ENCODE measurements around the gene GDPD5.

Gene GDPD5

DNA sequence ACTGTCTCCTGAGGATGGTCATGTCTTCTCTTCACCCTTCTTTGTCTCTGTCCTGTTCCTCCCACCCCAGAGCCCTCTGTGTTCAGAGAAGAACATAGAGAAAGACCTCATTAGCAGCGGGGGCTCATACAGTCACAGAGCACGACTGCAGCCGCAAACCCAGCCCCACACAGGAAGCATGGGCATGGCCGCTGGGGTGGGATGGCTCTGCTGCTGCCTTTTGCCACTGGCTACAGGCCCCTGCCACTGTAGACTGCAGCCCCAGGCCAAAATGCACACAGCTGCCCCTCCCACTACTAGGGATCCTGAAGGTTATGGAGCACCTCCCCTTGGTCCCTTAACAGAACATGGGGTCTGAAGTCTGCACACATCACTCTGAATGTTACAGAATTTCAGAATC, 57.9 kb downstream of the GDPD5 start:
- ChIA-PET CTCF (interaction anchor here (1.0 to 2.4 kb wide), 2 partner anchors 23 to 64 kb away, joined by 3 to 11 read pairs; no protein-coding TSS in a partner anchor), POLR2A (no interaction called here)
- DNase-seq (ENCODE audit: extremely low spot score) = no peak
- TF ChIP-seq, protein P1, sequence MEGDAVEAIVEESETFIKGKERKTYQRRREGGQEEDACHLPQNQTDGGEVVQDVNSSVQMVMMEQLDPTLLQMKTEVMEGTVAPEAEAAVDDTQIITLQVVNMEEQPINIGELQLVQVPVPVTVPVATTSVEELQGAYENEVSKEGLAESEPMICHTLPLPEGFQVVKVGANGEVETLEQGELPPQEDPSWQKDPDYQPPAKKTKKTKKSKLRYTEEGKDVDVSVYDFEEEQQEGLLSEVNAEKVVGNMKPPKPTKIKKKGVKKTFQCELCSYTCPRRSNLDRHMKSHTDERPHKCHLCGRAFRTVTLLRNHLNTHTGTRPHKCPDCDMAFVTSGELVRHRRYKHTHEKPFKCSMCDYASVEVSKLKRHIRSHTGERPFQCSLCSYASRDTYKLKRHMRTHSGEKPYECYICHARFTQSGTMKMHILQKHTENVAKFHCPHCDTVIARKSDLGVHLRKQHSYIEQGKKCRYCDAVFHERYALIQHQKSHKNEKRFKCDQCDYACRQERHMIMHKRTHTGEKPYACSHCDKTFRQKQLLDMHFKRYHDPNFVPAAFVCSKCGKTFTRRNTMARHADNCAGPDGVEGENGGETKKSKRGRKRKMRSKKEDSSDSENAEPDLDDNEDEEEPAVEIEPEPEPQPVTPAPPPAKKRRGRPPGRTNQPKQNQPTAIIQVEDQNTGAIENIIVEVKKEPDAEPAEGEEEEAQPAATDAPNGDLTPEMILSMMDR (IDR thresholded peaks at IDR 0.05; ENCODE audit: control extremely low read depth, extremely low read depth, low read depth, missing control alignments) = no peak

DNA sequence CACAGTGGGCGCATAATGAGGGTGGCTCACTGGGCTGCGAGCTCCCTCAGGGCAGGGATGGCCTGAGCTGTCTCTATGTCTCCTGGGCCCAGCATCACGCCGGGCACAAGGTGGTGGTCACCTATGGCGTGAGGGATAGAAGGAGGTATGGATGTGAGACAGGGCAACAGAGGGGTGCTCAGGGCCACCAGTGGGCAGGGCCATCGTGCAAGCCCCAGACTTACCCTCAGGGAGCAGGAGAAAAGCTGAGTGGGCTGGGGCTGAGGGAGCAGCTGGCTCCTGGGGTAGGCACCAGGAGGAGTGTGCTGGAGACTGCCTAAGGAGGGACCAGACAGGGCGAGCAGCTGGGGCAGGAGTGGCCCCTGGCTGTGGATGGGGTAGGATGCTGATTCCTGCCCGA, 58.4 kb downstream of the GDPD5 start:
- TF ChIP-seq, protein P1 (IDR thresholded peaks at IDR 0.05; ENCODE audit: control extremely low read depth, extremely low read depth, low read depth, missing control alignments) = no peak
- ChIA-PET POLR2A (no interaction called here), CTCF (interaction anchor here (1.0 to 2.4 kb wide), 2 partner anchors 22 to 65 kb away, joined by 3 to 11 read pairs; no protein-coding TSS in a partner anchor)
- no peak for DNase-seq (ENCODE audit: extremely low spot score)

DNA sequence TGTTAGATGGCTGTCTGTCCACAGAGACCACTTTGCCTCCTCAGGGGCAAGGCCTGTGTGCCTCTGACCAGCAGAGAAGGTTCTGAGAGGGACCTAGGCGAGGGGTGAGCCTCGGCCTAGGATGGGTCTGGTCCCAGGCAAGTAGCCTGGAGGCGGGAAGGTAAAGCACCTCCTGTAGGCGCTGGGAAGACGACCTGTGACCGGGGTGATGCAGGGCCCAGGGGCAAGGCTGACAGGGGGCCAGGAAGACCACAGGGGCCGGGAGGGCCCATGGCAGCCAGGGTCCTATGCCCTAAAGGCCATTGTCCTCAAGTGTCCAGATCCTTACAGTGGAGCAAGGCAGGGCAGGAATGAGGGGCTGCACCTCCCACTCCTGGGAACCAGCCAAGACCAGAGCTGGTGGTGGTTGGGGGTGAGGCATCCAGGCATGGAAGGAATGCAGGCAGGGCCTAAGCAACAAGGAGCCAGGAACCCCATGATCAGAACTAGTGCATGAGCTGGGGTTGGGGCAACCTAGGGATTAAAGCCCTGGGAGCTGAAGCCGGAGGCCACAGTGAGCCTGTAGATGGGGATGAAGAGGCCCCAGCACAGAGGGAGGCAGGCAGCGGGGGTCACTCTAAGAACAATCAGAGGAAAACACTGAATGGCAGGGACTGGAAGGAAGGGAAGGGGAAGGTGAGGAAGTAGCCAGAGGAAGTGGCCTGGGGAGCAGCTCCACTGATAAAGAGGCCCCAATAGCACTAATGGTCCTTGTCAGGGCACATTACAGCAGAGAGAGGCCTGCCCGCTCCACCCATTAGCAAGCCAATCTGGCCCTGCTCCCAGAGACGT, 59.8 kb downstream of the GDPD5 start:
- DNase-seq (ENCODE audit: extremely low spot score) = no peak
- ChIA-PET CTCF (interaction anchor here (0.9 to 2.7 kb wide), 4 partner anchors 18 to 65 kb away, joined by 3 to 11 read pairs (median 7); no protein-coding TSS in a partner anchor), POLR2A (no interaction called here)
- TF ChIP-seq, protein P1 (IDR thresholded peaks at IDR 0.05; ENCODE audit: control extremely low read depth, extremely low read depth, low read depth, missing control alignments) = no peak

DNA sequence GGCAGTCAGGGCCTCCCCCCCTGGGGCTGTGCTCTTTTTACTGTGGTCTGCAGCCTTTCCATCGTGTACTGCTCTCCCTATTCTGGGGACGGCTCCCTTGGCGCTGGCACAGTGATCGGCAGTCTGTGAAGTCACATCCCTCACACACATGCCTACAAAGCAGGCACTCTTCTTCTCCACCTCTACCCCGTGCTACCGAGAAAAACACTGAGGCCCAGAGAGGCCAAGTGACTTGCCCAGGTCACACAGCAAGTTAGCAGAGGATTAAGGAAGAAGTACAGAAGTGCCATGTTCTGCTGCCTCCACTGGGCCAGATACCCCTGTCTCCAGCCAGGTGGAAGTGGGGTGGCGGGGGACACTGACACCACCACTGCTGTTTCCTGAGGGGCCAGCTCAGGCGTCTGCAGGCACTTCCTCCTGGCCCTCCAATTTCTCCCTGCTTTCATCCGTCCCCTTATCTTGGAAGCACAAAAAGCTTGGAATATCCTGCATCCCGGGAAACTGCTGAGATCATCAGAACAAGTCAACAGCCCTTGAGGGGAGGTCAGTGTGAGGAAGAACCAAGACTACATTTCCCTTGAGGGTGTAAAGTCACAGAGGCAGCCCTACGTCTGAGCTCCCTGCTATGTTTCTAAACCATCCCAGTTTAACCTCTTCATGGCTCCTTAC, 62.5 kb downstream of the GDPD5 start:
- TF ChIP-seq, protein P1 (IDR thresholded peaks at IDR 0.05; ENCODE audit: control extremely low read depth, extremely low read depth, low read depth, missing control alignments) = no peak
- POLR2A ChIA-PET = no interaction called here
- CTCF ChIA-PET = interaction anchor here (1.4 to 2.7 kb wide), 2 partner anchors 17 to 68 kb away, joined by 5 to 11 read pairs; no protein-coding TSS in a partner anchor
- DNase-seq (ENCODE audit: extremely low spot score) = no peak

DNA sequence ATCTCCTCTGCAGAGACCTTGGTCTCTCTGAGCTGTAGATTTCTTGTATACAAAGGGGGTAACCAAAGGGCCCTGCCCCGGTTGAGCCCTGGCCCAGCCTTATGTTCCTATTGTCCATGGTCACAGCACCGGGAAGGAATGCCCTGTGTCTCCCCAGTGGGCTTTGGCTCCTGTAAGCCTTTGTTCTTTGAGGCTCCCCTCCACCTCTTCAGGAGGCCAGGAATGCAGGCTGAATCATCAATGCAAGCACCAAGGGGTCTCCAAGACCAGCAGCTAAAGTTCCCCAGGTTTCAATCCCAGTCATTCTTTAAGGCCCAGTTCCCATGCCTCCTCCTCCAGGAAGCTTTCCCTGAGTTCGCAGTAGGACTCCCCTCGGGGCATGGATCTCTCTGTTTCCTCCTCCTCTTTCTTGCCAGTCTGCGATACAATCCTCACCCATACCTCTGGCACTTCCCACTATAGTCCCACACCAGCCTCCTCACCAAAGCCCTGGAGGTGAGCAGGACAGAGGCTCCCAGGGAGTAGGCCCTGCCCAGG, 63.6 kb downstream of the GDPD5 start:
- no peak for DNase-seq (ENCODE audit: extremely low spot score)
- ChIA-PET POLR2A (no interaction called here), CTCF (interaction anchor here (1.4 to 2.5 kb wide), 4 partner anchors 16 to 70 kb away, joined by 5 to 11 read pairs (median 6); partner anchors contain the start of gene GDPD5)
- TF ChIP-seq, protein P1 (IDR thresholded peaks at IDR 0.05; ENCODE audit: control extremely low read depth, extremely low read depth, low read depth, missing control alignments) = no peak

DNA sequence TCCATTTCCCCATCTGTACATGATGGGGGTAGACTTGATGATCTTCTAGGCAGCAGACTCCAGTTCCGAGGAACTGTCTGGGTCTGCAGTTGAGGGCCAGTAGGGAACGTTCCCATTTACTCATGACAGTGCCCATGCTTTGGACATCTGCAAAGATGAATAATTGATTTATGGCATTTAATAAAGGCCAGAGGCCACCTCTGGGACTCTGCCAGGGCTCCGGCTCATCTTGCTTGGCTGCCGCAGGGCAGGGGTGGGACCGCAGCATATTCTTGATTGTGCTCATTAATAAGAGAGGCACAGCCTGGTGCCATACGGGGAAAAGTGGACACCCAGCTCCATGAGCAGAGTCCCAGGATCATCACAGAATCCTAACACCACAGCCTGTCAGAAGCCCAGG, 64.6 kb downstream of the GDPD5 start:
- TF ChIP-seq, protein P1 (IDR thresholded peaks at IDR 0.05; ENCODE audit: control extremely low read depth, extremely low read depth, low read depth, missing control alignments) = no peak
- no peak for DNase-seq (ENCODE audit: extremely low spot score)
- CTCF ChIA-PET = interaction anchor here (1.8 to 2.5 kb wide), 3 partner anchors 16 to 71 kb away, joined by 5 to 11 read pairs (median 7); partner anchors contain the start of gene GDPD5
- POLR2A ChIA-PET = no interaction called here
